Neural cell (in vitro differentiated cells): ENCODE results near the gene UACA. TPM values are rescaled to one million over a fixed set of nuclear protein-coding genes. Genes with fewer than 3 reads are reported as not detected.

ENCODE experiments used
- H2AFZ ChIP-seq: fragments of 200-600, 300-800 bp; sonication (generic), shearing (Covaris generic); 2 replicates; pipeline ENCODE4 v1.6.0; 2014; ENCODE audit warnings: low read depth, mild to moderate bottlenecking, antibody characterized with exemption, low read length, moderate library complexity
- H3F3A ChIP-seq: fragments of 200-600 bp; shearing (Covaris generic); 2 replicates; pipeline ENCODE4 v1.6.1; 2016; ENCODE audit warnings: mild to moderate bottlenecking, moderate library complexity, mixed read lengths, antibody characterized with exemption, low read length; ENCODE audit not compliant: insufficient read depth, poor library complexity, severe bottlenecking
- H3K27ac ChIP-seq: fragments of 200-600, 300-800 bp; sonication (generic), shearing (Covaris generic); 2 replicates; pipeline ENCODE4 v1.5.1; 2014; ENCODE audit warnings: mild to moderate bottlenecking, low read length, moderate library complexity
- H3K27me3 ChIP-seq: fragments of 300-800, 200-600 bp; sonication (generic), shearing (Covaris generic); 2 replicates; pipeline ENCODE4 v1.6.0; 2014; ENCODE audit warnings: mild to moderate bottlenecking, low read depth, low read length, moderate library complexity; ENCODE audit not compliant: insufficient read depth
- H3K36me3 ChIP-seq: fragments of 300-800, 200-600 bp; sonication (generic), shearing (Covaris generic); 2 replicates; pipeline ENCODE4 v1.5.1; 2014; ENCODE audit warnings: mild to moderate bottlenecking, antibody characterized with exemption, low read length, moderate library complexity; ENCODE audit not compliant: insufficient read depth
- H3K4me2 ChIP-seq: fragments of 300-800, 200-600 bp; sonication (generic), shearing (Covaris generic); 2 replicates; pipeline ENCODE4 v1.6.0; 2014; ENCODE audit warnings: mild to moderate bottlenecking, low read length
- H3K4me3 ChIP-seq: fragments of 300-800, 200-600 bp; sonication (generic), shearing (Covaris generic); 2 replicates; pipeline ENCODE4 v1.5.1; 2014; ENCODE audit warnings: mild to moderate bottlenecking, low read length, moderate library complexity
- H3K79me2 ChIP-seq: fragments of 200-600 bp; shearing (Covaris generic); replicated peaks from 2 replicates; pipeline ENCODE4 v1.6.0; 2014; ENCODE audit warnings: mild to moderate bottlenecking, low read length, moderate library complexity; ENCODE audit not compliant: insufficient read depth
- H3K9ac ChIP-seq: fragments of 300-800, 200-600 bp; sonication (generic), shearing (Covaris generic); 2 replicates; pipeline ENCODE4 v1.6.1; 2016; ENCODE audit warnings: mild to moderate bottlenecking, low read length, mixed read lengths
- H3K9me2 ChIP-seq: fragments of 200-600 bp; shearing (Covaris generic); 2 replicates; pipeline ENCODE4 v1.6.1; 2016; ENCODE audit warnings: mild to moderate bottlenecking, low read length, mixed read lengths; ENCODE audit not compliant: insufficient read depth
- H3K9me3 ChIP-seq: fragments of 200-600, 300-800 bp; sonication (generic), shearing (Covaris generic); 2 replicates; pipeline ENCODE4 v1.6.1; 2016; ENCODE audit warnings: mild to moderate bottlenecking, mixed run types, low read length, moderate library complexity, mixed read lengths
- H4K20me1 ChIP-seq: fragments of 200-600 bp; shearing (Covaris generic); 2 replicates; pipeline ENCODE4 v1.6.1; 2016; ENCODE audit warnings: mild to moderate bottlenecking, mixed run types; ENCODE audit not compliant: insufficient read depth
- CTCF ChIP-seq: fragments of 450-650 bp; IDR thresholded peaks from 2 replicates; pipeline ENCODE4 v1.5.1; 2014; ENCODE audit warnings: antibody characterized with exemption, mild to moderate bottlenecking, moderate library complexity; ENCODE audit not compliant: poor library complexity, severe bottlenecking
- EP300 ChIP-seq: fragments of 450-650 bp; conservative IDR thresholded peaks from 2 replicates; pipeline ENCODE4 v1.6.1; 2014; ENCODE audit warnings: antibody characterized with exemption, mild to moderate bottlenecking, moderate library complexity; ENCODE audit not compliant: poor library complexity, severe bottlenecking
- EZH2 ChIP-seq: fragments of 200-600, 300-800 bp; shearing (Covaris generic), sonication (generic); IDR thresholded peaks from 2 replicates; pipeline ENCODE4 v1.6.1; 2014; ENCODE audit warnings: antibody characterized with exemption, low read length, borderline replicate concordance, mild to moderate bottlenecking; ENCODE audit not compliant: insufficient read depth, poor library complexity, severe bottlenecking
- MXI1 ChIP-seq: fragments of 450-650 bp; conservative IDR thresholded peaks from 2 replicates; pipeline ENCODE4 v1.6.1; 2014; ENCODE audit warnings: antibody characterized with exemption, mild to moderate bottlenecking; ENCODE audit not compliant: poor library complexity, severe bottlenecking
- POLR2AphosphoS5 ChIP-seq: IDR thresholded peaks from 2 replicates; pipeline ENCODE4 v1.6.1; 2012
- RAD21 ChIP-seq: fragments of 450-650 bp; conservative IDR thresholded peaks from 2 replicates; pipeline ENCODE4 v1.6.1; 2014; ENCODE audit warnings: antibody characterized with exemption, mild to moderate bottlenecking, moderate library complexity
- REST ChIP-seq: IDR thresholded peaks from 2 replicates; pipeline ENCODE4 v1.6.1; 2012; ENCODE audit warnings: borderline replicate concordance
- SMC3 ChIP-seq: fragments of 450-650 bp; conservative IDR thresholded peaks from 2 replicates; pipeline ENCODE4 v1.6.1; 2014; ENCODE audit warnings: antibody characterized with exemption, mild to moderate bottlenecking, moderate library complexity; ENCODE audit not compliant: poor library complexity
- TAF1 ChIP-seq: IDR thresholded peaks from 2 replicates; pipeline ENCODE4 v1.6.1; 2012; ENCODE audit warnings: low read depth
- polyA plus RNA-seq: library from polyadenylated mRNA; depleted of rRNA; stranded (reverse); fragments of >200 nt; gene quantifications from 2 replicates; pipeline ENCODE4 v1.2.3, GENCODE V29; 2014

Gene UACA
- polyA plus RNA-seq, 1 donor from 2014 or later: 0.10 TPM

GRCh38 chr15:70794596-70795310, 31.4 kb upstream of the UACA start:
- Histone ChIP-seq H3K36me3 (no peaks in the 10 kb centered on the region), H4K20me1 (no peaks in the 10 kb centered on the region), H3K4me2 (no peak overlapping the region), H3K4me3 (no peak overlapping the region), H3K9ac (no peak overlapping the region), H3K79me2 (no peaks in the 10 kb centered on the region), H3K9me2 (no peaks in the 10 kb centered on the region), H3K27ac (no peak overlapping the region), H3K9me3 (no peaks in the 10 kb centered on the region), H2AFZ (no peak overlapping the region), H3F3A (no peaks in the 10 kb centered on the region), H3K27me3 (no peaks in the 10 kb centered on the region)
- no peak for TF ChIP-seq MXI1
- TF ChIP-seq SMC3: no peak
- no peak for TF ChIP-seq CTCF
- TF ChIP-seq RAD21: no peak
- no peak for TF ChIP-seq REST
- no peak for TF ChIP-seq EZH2
- TF ChIP-seq TAF1: no peak
- no peak for TF ChIP-seq EP300
- no peak for TF ChIP-seq POLR2AphosphoS5

GRCh38 chr15:70793694-70794093, 30.3 kb upstream of the UACA start:
- H3K9ac ChIP-seq: no peak overlapping the region
- no peaks in the 10 kb centered on the region for H3K36me3 ChIP-seq
- H3K9me3 ChIP-seq: no peaks in the 10 kb centered on the region
- H4K20me1 ChIP-seq: no peaks in the 10 kb centered on the region
- no peaks in the 10 kb centered on the region for H3K79me2 ChIP-seq
- H2AFZ ChIP-seq: no peak overlapping the region
- H3K27ac ChIP-seq: no peak overlapping the region
- no peaks in the 10 kb centered on the region for H3K9me2 ChIP-seq
- H3F3A ChIP-seq: no peaks in the 10 kb centered on the region
- no peaks in the 10 kb centered on the region for H3K27me3 ChIP-seq
- no peak overlapping the region for H3K4me3 ChIP-seq
- H3K4me2 ChIP-seq: no peak overlapping the region
- no peak for TF ChIP-seq POLR2AphosphoS5
- TF ChIP-seq MXI1: no peak
- TF ChIP-seq EP300: no peak
